AG04449 (cell line): Measurements from ENCODE around the gene WASF2.
A peak's percentile ranks its signal among the peaks of the same experiment; 100 is the strongest.

Source experiments
- CTCF ChIA-PET: fragments of 350-600 bp; formaldehyde crosslinking; extraction: SDS; loops from one replicate; lab custom pipeline; 2021; ENCODE audit warnings: antibody characterized with exemption; lab: Yijun Ruan, JAX
- POLR2A ChIA-PET: fragments of 400-600, 350-600 bp; formaldehyde crosslinking; extraction: SDS; loops from one replicate; lab custom pipeline; 2020; ENCODE audit warnings: antibody characterized with exemption, inconsistent platforms; lab: Yijun Ruan, JAX
- DNase-seq: peaks from one replicate; pipeline ENCODE4 v3.0.0-alpha.2; 2010; ENCODE audit warnings: low read depth, low spot score
- H3K4me3 ChIP-seq: 2 replicates; pipeline ENCODE4 v1.5.1; 2011; ENCODE audit warnings: low read depth, mild to moderate bottlenecking, control low read depth, low read length
- TF ChIP-seq, protein P1 (sequence below): IDR thresholded peaks from one replicate; pipeline ENCODE4 v1.5.1; 2011; ENCODE audit warnings: mild to moderate bottlenecking, moderate library complexity, low read length, control low read depth, inconsistent platforms; ENCODE audit not compliant: insufficient read depth; ENCODE audit errors: missing control alignments

Gene WASF2

DNA sequence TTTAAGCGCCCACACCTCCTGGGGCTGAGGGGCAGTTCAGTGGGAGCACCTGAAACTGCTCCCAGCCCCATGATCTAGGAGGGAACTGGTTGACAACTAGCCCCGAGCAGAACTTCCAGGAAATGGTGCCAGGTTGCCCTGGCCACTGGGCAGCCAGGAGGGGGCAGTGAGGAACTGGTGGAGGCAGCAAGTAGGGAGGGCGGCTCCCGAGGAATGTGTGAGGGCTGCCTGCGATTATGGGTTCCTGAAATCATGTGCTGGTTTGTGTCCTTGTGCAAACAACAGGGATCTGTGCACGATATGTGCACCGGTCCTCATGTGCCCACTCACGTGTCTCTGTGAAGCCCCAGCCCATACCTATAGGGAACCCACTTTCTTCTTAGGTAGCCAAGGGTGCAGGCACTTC lies 87.6 kb downstream of the WASF2 start:
- no peak overlapping the region for H3K4me3 ChIP-seq
- TF ChIP-seq, protein P1, sequence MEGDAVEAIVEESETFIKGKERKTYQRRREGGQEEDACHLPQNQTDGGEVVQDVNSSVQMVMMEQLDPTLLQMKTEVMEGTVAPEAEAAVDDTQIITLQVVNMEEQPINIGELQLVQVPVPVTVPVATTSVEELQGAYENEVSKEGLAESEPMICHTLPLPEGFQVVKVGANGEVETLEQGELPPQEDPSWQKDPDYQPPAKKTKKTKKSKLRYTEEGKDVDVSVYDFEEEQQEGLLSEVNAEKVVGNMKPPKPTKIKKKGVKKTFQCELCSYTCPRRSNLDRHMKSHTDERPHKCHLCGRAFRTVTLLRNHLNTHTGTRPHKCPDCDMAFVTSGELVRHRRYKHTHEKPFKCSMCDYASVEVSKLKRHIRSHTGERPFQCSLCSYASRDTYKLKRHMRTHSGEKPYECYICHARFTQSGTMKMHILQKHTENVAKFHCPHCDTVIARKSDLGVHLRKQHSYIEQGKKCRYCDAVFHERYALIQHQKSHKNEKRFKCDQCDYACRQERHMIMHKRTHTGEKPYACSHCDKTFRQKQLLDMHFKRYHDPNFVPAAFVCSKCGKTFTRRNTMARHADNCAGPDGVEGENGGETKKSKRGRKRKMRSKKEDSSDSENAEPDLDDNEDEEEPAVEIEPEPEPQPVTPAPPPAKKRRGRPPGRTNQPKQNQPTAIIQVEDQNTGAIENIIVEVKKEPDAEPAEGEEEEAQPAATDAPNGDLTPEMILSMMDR, result peak; percentile 81
- POLR2A ChIA-PET, result no interaction called here
- CTCF ChIA-PET, result interaction anchor here (0.9 to 15.7 kb wide), 17 partner anchors 8 to 264 kb away, joined by 3 to 671 read pairs (median 6); partner anchors contain the start of genes AHDC1 and WASF2
- DNase-seq, result no peak

DNA sequence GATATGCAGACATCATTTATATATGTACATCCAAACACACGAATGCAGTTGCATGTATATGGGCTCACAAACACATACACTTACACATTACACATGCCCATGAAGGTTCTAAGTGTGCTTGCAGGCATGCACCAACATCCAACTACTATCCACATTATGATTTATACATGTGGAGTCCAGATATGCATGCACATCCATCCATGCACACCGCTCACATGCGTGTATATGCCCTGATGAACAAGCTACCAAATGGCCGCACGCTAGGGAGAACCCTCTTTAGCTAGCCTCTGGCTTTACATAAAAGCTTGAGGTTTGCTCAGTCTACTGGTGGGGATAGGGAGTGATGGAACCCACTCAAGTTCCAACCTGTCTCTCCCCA lies 89.0 kb downstream of the WASF2 start:
- TF ChIP-seq, protein P1, result no peak
- DNase-seq, result no peak
- H3K4me3 ChIP-seq, result no peak overlapping the region
- POLR2A ChIA-PET, result no interaction called here
- CTCF ChIA-PET, result interaction anchor here (1.0 to 15.7 kb wide), 4 partner anchors 15 to 207 kb away, joined by 3 to 671 read pairs (median 132); partner anchors contain the start of gene AHDC1

DNA sequence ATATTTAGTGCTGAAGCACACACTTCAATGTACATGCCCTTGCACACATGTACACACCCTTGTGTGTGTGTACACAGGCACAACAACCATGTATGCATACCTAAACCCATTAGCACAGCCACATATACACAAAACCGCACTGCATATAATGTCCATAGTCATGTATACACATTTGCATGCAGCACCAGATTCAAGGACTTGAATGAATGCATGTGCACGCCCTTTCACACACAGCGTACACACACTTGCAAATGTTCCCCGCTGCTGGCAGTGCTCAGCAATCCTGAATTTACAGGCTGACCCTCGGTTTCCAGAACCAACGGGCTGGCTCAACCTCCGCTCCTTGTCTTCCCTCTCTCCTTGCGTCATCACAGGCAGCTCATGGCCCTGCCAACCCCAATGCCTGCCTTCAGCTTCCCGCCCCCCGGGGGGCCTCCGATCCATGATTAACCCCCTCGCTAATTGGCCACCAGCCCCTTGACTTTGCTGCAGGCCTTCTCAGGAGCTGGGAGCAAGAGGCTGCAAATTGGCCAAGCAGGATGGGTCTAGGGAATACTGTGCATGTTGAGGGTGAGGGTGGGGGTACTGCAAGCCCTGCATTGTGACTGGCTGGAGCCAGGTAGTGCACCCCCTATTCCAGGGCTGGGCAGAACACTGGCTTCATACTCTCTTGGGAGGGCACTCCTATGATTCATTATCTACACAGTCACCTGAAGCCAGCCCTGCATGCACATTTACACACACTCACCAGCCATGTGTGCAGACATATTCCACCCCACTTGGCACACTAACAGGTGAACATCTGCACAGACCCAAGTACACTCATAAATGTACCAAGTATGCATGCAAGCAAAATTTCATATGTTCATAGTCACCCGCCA lies 89.6 kb downstream of the WASF2 start:
- ChIA-PET POLR2A (no interaction called here), CTCF (interaction anchor here (1.0 to 15.7 kb wide), 6 partner anchors 10 to 263 kb away, joined by 3 to 671 read pairs (median 6); partner anchors contain the start of gene AHDC1)
- no peak for DNase-seq
- TF ChIP-seq, protein P1, result no peak
- H3K4me3 ChIP-seq, result no peak overlapping the region

DNA sequence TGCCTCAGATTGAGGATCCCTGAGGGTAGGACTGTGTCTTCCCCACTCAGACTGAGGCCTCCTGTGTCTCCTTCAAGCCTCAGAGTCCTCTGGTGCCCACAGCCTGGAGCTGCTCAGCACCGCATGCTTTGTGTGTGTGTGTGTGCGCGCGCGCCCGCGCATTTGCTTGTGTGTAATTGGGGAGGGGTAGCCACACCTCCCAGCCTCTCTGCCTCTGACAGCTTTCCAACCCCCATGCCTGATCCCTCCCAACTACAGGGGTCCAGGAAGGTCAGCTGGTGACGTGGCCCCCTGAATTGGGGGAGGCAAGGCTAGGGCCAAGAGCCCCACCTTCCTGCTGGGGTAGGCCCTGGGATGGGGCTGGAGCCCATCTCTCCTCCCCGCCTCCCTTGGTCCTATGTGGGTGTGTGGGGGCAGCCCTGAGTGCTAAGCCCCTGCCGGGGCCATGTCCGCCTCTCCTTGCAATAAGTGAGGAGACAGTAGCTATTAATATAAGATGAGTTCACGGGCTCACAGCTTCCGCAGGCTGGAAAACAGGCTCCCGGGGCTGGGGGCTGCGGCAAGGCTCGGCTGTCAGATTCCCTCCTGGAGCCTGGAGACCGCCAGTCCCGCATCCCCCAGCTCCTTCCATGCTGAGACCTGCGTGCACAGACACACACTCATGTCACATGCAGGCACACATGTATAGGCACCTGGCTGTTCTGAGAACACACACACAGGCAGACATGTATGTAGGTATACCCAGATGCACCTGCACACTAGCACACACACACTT lies 90.5 kb downstream of the WASF2 start:
- POLR2A ChIA-PET, result no interaction called here
- no peak for DNase-seq
- no peak overlapping the region for H3K4me3 ChIP-seq
- TF ChIP-seq, protein P1, result no peak
- CTCF ChIA-PET, result interaction anchor here (0.6 to 15.7 kb wide), 11 partner anchors 9 to 355 kb away, joined by 3 to 671 read pairs (median 4); partner anchors contain the start of gene AHDC1

DNA sequence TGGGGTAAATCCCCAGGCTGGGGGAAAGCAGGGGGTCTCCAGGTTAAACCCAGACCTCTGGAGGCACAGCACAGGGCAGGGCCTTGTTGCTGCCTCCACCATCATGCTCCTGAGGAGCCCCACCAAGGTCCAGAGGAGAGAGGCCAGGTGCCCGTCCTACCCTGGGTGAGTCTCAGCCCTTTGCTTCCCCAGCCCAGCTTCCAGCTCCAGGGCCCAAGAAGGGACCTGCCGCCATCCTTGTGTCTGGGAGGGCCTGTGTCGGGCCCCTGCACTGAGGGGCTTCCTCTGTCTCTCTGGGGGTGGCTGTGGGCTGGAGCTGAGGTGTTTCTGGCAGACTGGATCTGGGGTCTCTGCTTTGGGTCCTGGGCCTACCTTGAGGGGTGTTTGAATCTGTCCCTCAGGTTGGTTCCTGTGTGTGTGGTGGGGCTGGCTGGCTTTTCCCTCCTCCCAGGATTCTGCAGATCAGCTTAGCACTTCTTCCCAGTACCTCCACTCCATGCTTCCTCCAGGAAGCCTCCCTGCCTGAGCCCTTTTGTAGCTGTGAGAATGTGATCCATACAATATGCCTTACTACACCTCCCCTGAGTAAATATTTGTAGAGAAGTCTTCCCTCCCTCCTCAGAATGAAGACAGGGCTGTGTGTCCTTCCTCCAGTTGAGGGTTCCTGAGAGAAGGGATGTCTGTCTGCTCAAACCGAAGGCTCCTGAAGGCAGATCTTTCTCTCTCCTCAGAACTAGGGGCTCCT lies 91.4 kb downstream of the WASF2 start:
- no peak for DNase-seq
- TF ChIP-seq, protein P1, result no peak
- CTCF ChIA-PET, result interaction anchor here (0.6 to 15.7 kb wide), 14 partner anchors 9 to 354 kb away, joined by 3 to 671 read pairs (median 7); partner anchors contain the start of gene AHDC1
- POLR2A ChIA-PET, result no interaction called here
- no peak overlapping the region for H3K4me3 ChIP-seq
